ENCODE results near the gene SGCD.

DNA sequence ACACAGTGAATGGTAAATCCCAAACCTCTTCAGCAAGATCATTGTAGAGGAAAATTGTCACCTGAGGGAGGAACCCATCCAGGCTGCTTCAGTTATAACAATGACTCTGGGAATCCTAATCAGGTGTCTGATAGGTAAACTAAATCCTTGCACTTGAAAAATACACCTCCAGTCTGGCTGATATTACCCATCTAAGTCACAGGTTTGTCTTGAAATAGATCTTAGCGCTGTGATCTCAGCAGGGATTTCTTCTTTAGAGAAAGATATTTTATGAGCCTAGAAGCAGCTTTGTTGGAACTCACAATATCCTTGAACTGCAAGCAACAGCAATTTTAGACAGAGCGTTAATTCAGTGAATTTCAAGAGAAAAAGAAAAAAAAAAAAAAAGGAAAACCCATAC is 149.7 kb downstream of the SGCD start:
- TF ChIP-seq, protein P1, sequence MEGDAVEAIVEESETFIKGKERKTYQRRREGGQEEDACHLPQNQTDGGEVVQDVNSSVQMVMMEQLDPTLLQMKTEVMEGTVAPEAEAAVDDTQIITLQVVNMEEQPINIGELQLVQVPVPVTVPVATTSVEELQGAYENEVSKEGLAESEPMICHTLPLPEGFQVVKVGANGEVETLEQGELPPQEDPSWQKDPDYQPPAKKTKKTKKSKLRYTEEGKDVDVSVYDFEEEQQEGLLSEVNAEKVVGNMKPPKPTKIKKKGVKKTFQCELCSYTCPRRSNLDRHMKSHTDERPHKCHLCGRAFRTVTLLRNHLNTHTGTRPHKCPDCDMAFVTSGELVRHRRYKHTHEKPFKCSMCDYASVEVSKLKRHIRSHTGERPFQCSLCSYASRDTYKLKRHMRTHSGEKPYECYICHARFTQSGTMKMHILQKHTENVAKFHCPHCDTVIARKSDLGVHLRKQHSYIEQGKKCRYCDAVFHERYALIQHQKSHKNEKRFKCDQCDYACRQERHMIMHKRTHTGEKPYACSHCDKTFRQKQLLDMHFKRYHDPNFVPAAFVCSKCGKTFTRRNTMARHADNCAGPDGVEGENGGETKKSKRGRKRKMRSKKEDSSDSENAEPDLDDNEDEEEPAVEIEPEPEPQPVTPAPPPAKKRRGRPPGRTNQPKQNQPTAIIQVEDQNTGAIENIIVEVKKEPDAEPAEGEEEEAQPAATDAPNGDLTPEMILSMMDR (IDR thresholded peaks at IDR 0.05): no peak
- TF ChIP-seq POLR2A (IDR thresholded peaks at IDR 0.05): no peak
